SK-N-SH (cell line): ENCODE measurements around the gene ARL3.

Experiments
- CTCF ChIP-seq: fragments of 200-600 bp; sonication (generic); IDR thresholded peaks from 2 replicates; pipeline ENCODE4 v1.6.1; 2017; ENCODE audit warnings: antibody characterized with exemption, mild to moderate bottlenecking, moderate library complexity
- ELF1 ChIP-seq: IDR thresholded peaks from 2 replicates; pipeline ENCODE4 v1.4.0; 2012
- RAD21 ChIP-seq: IDR thresholded peaks from 2 replicates; pipeline ENCODE4 v1.6.1; 2012; ENCODE audit warnings: mild to moderate bottlenecking, low read length
- RCOR1 ChIP-seq: fragments of 150-350 bp; IDR thresholded peaks from 2 replicates; pipeline ENCODE4 v1.6.1; 2017; ENCODE audit warnings: antibody characterized with exemption, low read length
- TAF1 ChIP-seq: IDR thresholded peaks from 2 replicates; pipeline ENCODE4 v1.6.1; 2012; ENCODE audit warnings: low read depth, mild to moderate bottlenecking, low read length, moderate library complexity, borderline replicate concordance

- no peak for TF ChIP-seq RCOR1
- TF ChIP-seq TAF1 = no peak
- TF ChIP-seq RAD21 = no peak
- TF ChIP-seq CTCF = no peak
- TF ChIP-seq ELF1 = no peak
Observed at GRCh38 chr10:102758240-102758932, 44.2 kb upstream of the ARL3 start.
